Measurements from ENCODE around the gene SLC25A13.

DNA sequence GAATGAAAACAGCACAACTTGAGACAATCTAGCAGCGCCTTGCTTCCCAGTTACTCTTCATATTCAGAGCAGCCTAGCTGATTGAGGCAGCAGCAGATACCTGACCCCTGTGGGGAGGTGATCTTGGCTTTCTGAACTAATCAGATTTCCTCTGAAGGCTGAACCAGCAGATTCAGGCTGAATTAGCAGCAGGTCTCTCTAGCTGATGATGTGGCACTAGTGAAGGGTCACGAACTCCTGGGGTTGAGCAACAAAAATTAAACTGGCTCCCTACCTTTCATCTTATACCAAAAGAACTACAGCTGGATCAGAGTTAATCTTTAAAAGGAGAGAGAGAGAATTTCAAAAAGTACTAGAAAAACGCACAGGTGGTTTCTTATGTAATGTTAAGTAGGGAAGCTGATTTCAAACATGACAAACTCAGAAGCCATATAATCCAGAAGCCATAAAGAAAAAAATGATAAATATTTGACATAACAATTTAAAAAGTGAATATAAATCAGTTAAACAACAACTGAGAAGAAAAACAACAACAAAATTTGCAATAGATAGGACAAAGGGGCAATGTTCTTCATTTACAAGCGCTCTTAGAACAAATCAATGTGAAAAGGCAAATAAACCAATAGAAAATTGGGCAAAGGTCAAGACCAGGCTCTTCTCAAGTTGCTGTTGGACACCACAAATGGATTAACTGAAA lies 13.5 kb downstream of the SLC25A13 start:
- TF ChIP-seq, protein P1, sequence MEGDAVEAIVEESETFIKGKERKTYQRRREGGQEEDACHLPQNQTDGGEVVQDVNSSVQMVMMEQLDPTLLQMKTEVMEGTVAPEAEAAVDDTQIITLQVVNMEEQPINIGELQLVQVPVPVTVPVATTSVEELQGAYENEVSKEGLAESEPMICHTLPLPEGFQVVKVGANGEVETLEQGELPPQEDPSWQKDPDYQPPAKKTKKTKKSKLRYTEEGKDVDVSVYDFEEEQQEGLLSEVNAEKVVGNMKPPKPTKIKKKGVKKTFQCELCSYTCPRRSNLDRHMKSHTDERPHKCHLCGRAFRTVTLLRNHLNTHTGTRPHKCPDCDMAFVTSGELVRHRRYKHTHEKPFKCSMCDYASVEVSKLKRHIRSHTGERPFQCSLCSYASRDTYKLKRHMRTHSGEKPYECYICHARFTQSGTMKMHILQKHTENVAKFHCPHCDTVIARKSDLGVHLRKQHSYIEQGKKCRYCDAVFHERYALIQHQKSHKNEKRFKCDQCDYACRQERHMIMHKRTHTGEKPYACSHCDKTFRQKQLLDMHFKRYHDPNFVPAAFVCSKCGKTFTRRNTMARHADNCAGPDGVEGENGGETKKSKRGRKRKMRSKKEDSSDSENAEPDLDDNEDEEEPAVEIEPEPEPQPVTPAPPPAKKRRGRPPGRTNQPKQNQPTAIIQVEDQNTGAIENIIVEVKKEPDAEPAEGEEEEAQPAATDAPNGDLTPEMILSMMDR (conservative IDR thresholded peaks at IDR 0.05; ENCODE audit: low read depth, low read length), result no peak
- no peak for TF ChIP-seq RAD21 (IDR thresholded peaks at IDR 0.05; ENCODE audit: low read length)

Measured in IMR-90 (cell line).